ENCODE data around the gene COL6A1.
"Not testable (repeated sequence)": the region's sequence is repeated elsewhere in the genome, so short reads cannot be mapped to it uniquely, and the experiment has no call there.

Gene COL6A1

GRCh38 chr21:45945066-45945867 lies 36.3 kb upstream of the COL6A1 start:
- no peak for DNase-seq (ENCODE audit: low spot score)

GRCh38 chr21:45945868-45946210 lies 35.7 kb upstream of the COL6A1 start:
- no peak for DNase-seq (ENCODE audit: low spot score)

GRCh38 chr21:45947296-45947695 lies 34.3 kb upstream of the COL6A1 start:
- no peak for DNase-seq (ENCODE audit: low spot score)

GRCh38 chr21:45947716-45948255 lies 33.8 kb upstream of the COL6A1 start:
- DNase-seq (ENCODE audit: low spot score): no peak

- DNase-seq (ENCODE audit: low spot score): no peak
Measured at GRCh38 chr21:45948576-45949141, 32.9 kb upstream of the COL6A1 start.

- DNase-seq (ENCODE audit: low spot score): no peak
Measured at GRCh38 chr21:45949928-45950739, 31.4 kb upstream of the COL6A1 start.

- DNase-seq (ENCODE audit: low spot score): no peak
Measured at GRCh38 chr21:45950740-45951515, 30.6 kb upstream of the COL6A1 start.

- no peak for DNase-seq (ENCODE audit: low spot score)
Measured at GRCh38 chr21:45951676-45952075, 29.9 kb upstream of the COL6A1 start.

GRCh38 chr21:45952527-45952926 lies 29.0 kb upstream of the COL6A1 start:
- DNase-seq (ENCODE audit: low spot score): not testable (repeated sequence)

GRCh38 chr21:45952974-45953373 lies 28.6 kb upstream of the COL6A1 start:
- DNase-seq (ENCODE audit: low spot score): no peak

- no peak for DNase-seq (ENCODE audit: low spot score)
Measured at GRCh38 chr21:45954261-45954660, 27.3 kb upstream of the COL6A1 start.

GRCh38 chr21:45954921-45955320 lies 26.6 kb upstream of the COL6A1 start:
- DNase-seq (ENCODE audit: low spot score): no peak

GRCh38 chr21:45957551-45957950 lies 24.0 kb upstream of the COL6A1 start:
- DNase-seq (ENCODE audit: low spot score): no peak

GRCh38 chr21:45957981-45958600 lies 23.5 kb upstream of the COL6A1 start:
- no peak for DNase-seq (ENCODE audit: low spot score)

GRCh38 chr21:45959182-45959581 lies 22.4 kb upstream of the COL6A1 start:
- no peak for DNase-seq (ENCODE audit: low spot score)

- no peak for DNase-seq (ENCODE audit: low spot score)
Measured at GRCh38 chr21:45959779-45960390, 21.7 kb upstream of the COL6A1 start.

GRCh38 chr21:45961408-45961807 lies 20.2 kb upstream of the COL6A1 start:
- not testable (repeated sequence) for DNase-seq (ENCODE audit: low spot score)

- no peak for DNase-seq (ENCODE audit: low spot score)
Measured at GRCh38 chr21:45962531-45963231, 18.9 kb upstream of the COL6A1 start.

- DNase-seq (ENCODE audit: low spot score): no peak
Measured at GRCh38 chr21:45963232-45963570, 18.4 kb upstream of the COL6A1 start.

- DNase-seq (ENCODE audit: low spot score): no peak
Measured at GRCh38 chr21:45964649-45965048, 16.9 kb upstream of the COL6A1 start.
